Pancreas (tissue), 10 donors: Measurements from ENCODE around the gene CEACAM5. TPM values are rescaled to one million over a fixed set of nuclear protein-coding genes. Genes with fewer than 3 reads are reported as not detected.
"Not testable (repeated sequence)": the region's sequence is repeated elsewhere in the genome, so short reads cannot be mapped to it uniquely, and the experiment has no call there.

Experiments
- ATAC-seq, 4 donors: fragments of 200-7000 bp; cut with Tn5 transposase; one replicate each; pipeline versions ENCODE4 v1.8.0 to v1.9.1; 2020; ENCODE audit warnings: mild to moderate bottlenecking in 4 of 4, moderate library complexity in 4 of 4
- DNase-seq, 6 donors: peaks; one replicate each; pipeline ENCODE4 v3.0.0-alpha.2; 2020
- FAIRE-seq: peaks from 2 replicates; lab custom pipeline; 2012; peaks lifted over from hg19 to GRCh38; lab: Jason Lieb, UNC
- H3K27ac ChIP-seq, 4 donors: fragments of 200-600 bp; sonication (generic); 1 replicate in 3 of 4; 2 replicates in 1 of 4; pipeline versions ENCODE4 v1.5.0 to v1.8.0; 2020
- H3K27me3 ChIP-seq, 4 donors: fragments of 200-600 bp; one replicate each; pipeline ENCODE4 v1.8.0; 2021
- H3K36me3 ChIP-seq, 3 donors: fragments of 200-600 bp; sonication (generic) in 1 of 3; one replicate each; pipeline versions ENCODE4 v1.5.0 to v1.8.0; 2020 to 2021
- H3K4me1 ChIP-seq, 3 donors: fragments of 200-600 bp; one replicate each; pipeline ENCODE4 v1.8.0; 2021
- H3K4me3 ChIP-seq, 4 donors: fragments of 200-600 bp; sonication (generic) in 2 of 4; one replicate each; pipeline versions ENCODE4 v1.5.0 to v1.8.0; 2020 to 2021
- H3K9me3 ChIP-seq, 4 donors: fragments of 200-600 bp; one replicate each; pipeline ENCODE4 v1.8.0; 2021
- CTCF ChIP-seq, 4 donors: fragments of 200-600 bp; sonication (generic) in 3 of 4; IDR thresholded peaks; one replicate each; pipeline versions ENCODE4 v1.5.0 to v1.8.0; 2021; ENCODE audit warnings: antibody characterized with exemption in 4 of 4
- WGBS, 2 donors: extraction: QIAGEN DNeasy Blood & Tissue Kit; methylation state at CpG; one replicate each; pipeline ENCODE4 v1.1.7; 2013; 5-methylcytosine and 5-hydroxymethylcytosine counted together
- intact Hi-C, 3 donors: fragments of 100-400 bp; cut with DNase I; formaldehyde crosslinking; loops; one replicate each; pipeline versions ENCODE4 v1.11.1 to v1.14.2; 2022
- polyA plus RNA-seq, 2 donors: library from polyadenylated mRNA; stranded (reverse); fragments of 200-250 nt; gene quantifications; one replicate each; pipeline ENCODE4 v1.2.3, GENCODE V29; 2013
- total RNA-seq, 6 donors: library from RNA; stranded (reverse); fragmentation: NEBNext Ultra II Directional in 4 of 6; extraction: Animal tissue kit (Norgen Biotek cat#: 25700) in 4 of 6; gene quantifications; one replicate each; pipeline versions ENCODE4 v1.2.1 to v1.2.4, GENCODE V29; 2021 to 2023
- donor health status: healthy with polysubstance abuse.
- donor health status: DM: no; HTN: no; CAD: no; lungs with moderate emphysema.
- donor health status: DM: no; HTN: no; CAD: no.
- donor health status: control.
- donor health status: control.
- donor health status: Bipolar disorder and iron deficiency.
- donor health status: DM: yes; HTN: yes; CAD: no.
- donor health status: DM: no; HTN: no; CAD: no.
- donor health status: DM: no; HTN: no; CAD: no.
- donor health status: DM: yes; HTN: yes; CAD: no.

CEACAM5 gene
- total and polyA plus RNA-seq, 8 donors: 0.02 to 5.8 (median 0.30) TPM; not detected in 3

- peak; percentile 95 to 97 (median 96) for ATAC-seq
- intact Hi-C loops: no loop called here
- FAIRE-seq: no peak
- Histone ChIP-seq H3K4me3 (peak overlapping the region in 2 of 4 donors; percentile 33 to 44), H3K4me1 (no peaks in the 10 kb centered on the region), H3K27me3 (no peaks in the 10 kb centered on the region), H3K27ac (no peak overlapping the region), H3K9me3 (no peaks in the 10 kb centered on the region), H3K36me3 (no peaks in the 10 kb centered on the region)
- 12 to 15% methylated on average over 24 to 26 of the region's 26 CpGs for WGBS, 2 donors
- peak; percentile 73 to 96 (median 90) for TF ChIP-seq CTCF (IDR thresholded peaks at IDR 0.05)
- DNase-seq: peak; percentile 54 to 88 (median 76)
Observed at GRCh38 chr19:41706741-41707501, 1.5 kb upstream of the CEACAM5 start.

DNA sequence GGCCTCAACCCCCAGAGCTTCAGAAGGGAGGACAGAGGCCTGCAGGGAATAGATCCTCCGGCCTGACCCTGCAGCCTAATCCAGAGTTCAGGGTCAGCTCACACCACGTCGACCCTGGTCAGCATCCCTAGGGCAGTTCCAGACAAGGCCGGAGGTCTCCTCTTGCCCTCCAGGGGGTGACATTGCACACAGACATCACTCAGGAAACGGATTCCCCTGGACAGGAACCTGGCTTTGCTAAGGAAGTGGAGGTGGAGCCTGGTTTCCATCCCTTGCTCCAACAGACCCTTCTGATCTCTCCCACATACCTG is 969 bp upstream of the CEACAM5 start:
- no peaks in the 10 kb centered on the region for H3K36me3 ChIP-seq
- no peak overlapping the region for H3K27ac ChIP-seq
- no peaks in the 10 kb centered on the region for H3K9me3 ChIP-seq
- 43 to 52% methylated on average over 5 of the region's 5 CpGs for WGBS, 2 donors
- H3K27me3 ChIP-seq: no peaks in the 10 kb centered on the region
- ATAC-seq: no peak
- intact Hi-C loops: no loop called here
- H3K4me3 ChIP-seq: no peak overlapping the region
- DNase-seq: no peak
- H3K4me1 ChIP-seq: no peaks in the 10 kb centered on the region
- FAIRE-seq: no peak
- TF ChIP-seq CTCF (IDR thresholded peaks at IDR 0.05): no peak

DNA sequence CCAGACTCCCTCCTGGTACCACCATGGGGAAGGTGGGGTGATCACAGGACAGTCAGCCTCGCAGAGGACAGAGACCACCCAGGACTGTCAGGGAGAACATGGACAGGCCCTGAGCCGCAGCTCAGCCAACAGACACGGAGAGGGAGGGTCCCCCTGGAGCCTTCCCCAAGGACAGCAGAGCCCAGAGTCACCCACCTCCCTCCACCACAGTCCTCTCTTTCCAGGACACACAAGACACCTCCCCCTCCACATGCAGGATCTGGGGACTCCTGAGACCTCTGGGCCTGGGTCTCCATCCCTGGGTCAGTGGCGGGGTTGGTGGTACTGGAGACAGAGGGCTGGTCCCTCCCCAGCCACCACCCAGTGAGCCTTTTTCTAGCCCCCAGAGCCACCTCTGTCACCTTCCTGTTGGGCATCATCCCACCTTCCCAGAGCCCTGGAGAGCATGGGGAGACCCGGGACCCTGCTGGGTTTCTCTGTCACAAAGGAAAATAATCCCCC is 505 bp upstream of the CEACAM5 start:
- Histone ChIP-seq H3K36me3 (no peaks in the 10 kb centered on the region), H3K27me3 (no peaks in the 10 kb centered on the region), H3K27ac (no peak overlapping the region), H3K4me1 (no peaks in the 10 kb centered on the region), H3K4me3 (no peak overlapping the region), H3K9me3 (no peaks in the 10 kb centered on the region)
- ATAC-seq (no peak), FAIRE-seq (no peak), DNase-seq (peak in 1 of 6 donors; percentile 39)
- 50 to 78% methylated on average over 5 of the region's 5 CpGs for WGBS, 2 donors
- TF ChIP-seq CTCF (IDR thresholded peaks at IDR 0.05): no peak
- intact Hi-C loops: no loop called here

- H3K36me3 ChIP-seq, H3K4me1 ChIP-seq, ATAC-seq, H3K9me3 ChIP-seq, H3K27ac ChIP-seq, H3K4me3 ChIP-seq, intact Hi-C loops, FAIRE-seq, H3K27me3 ChIP-seq: not testable (repeated sequence)
- DNase-seq: peak in 1 of 6 donors; percentile 12
- 62 to 76% methylated on average over 8 of the region's 8 CpGs for WGBS, 2 donors
Observed at GRCh38 chr19:41709516-41709915, 1.1 kb downstream of the CEACAM5 start.

- intact Hi-C loops: no loop called here
- WGBS, 2 donors: 61 to 77% methylated on average over 8 of the region's 8 CpGs
- TF ChIP-seq CTCF (IDR thresholded peaks at IDR 0.05): no peak
- no peak for FAIRE-seq
- H3K9me3 ChIP-seq: no peaks in the 10 kb centered on the region
- no peaks in the 10 kb centered on the region for H3K36me3 ChIP-seq
- DNase-seq: peak in 1 of 6 donors; percentile 9
- no peak overlapping the region for H3K27ac ChIP-seq
- no peaks in the 10 kb centered on the region for H3K27me3 ChIP-seq
- ATAC-seq: no peak
- H3K4me3 ChIP-seq: no peak overlapping the region
- no peaks in the 10 kb centered on the region for H3K4me1 ChIP-seq
Observed at GRCh38 chr19:41709951-41710645, 1.7 kb downstream of the CEACAM5 start.
